K562 (cell line): ENCODE results near the gene E2F3. TPM values are rescaled to one million over a fixed set of nuclear protein-coding genes. Genes with fewer than 3 reads are reported as not detected.

Experiments used
- ATAC-seq: fragments of 200-7000 bp; cut with Tn5 transposase; 3 replicates; pipeline ENCODE4 v1.9.1; 2020; ENCODE audit warnings: moderate library complexity
- BruUV-seq: library from RNA; stranded (reverse); fragments of 400-500 nt; replicated peaks from 2 replicates; lab custom pipeline; 2021; lab: Mats Ljungman, UMichigan
- CTCF ChIA-PET: fragments of 300-600 bp; formaldehyde crosslinking; extraction: SDS; loops from one replicate; lab custom pipeline; 2021; ENCODE audit warnings: low intra/inter-chr PET ratio; lab: Yijun Ruan, JAX
- POLR2A ChIA-PET: fragments of 300-600, 350-650 bp; sonication (Branson Sonifier 250); formaldehyde crosslinking; extraction: SDS; loops from one replicate; lab custom pipeline; 2021; ENCODE audit warnings: antibody characterized with exemption, inconsistent platforms; lab: Yijun Ruan, JAX
- DNase-seq, 4 experiments: peaks; one replicate each; pipeline versions ENCODE4 v3.0.0 to v3.0.0-alpha.2; 2011 to 2018; ENCODE audit warnings: low spot score in 3 of 4, mixed read lengths in 3 of 4; ENCODE audit errors: extremely low read depth in 1 of 4
- FAIRE-seq: peaks from 2 replicates; lab custom pipeline; 2011; peaks lifted over from hg19 to GRCh38; lab: Jason Lieb, UNC
- H2AFZ ChIP-seq: 2 replicates; pipeline ENCODE4 v1.6.0; 2011; ENCODE audit warnings: low read depth, low read length, control low read depth, inconsistent platforms
- H3K27ac ChIP-seq: fragments of 200-600 bp; 3 replicates; pipeline ENCODE4 v1.8.0; 2011; ENCODE audit warnings: low read depth, mild to moderate bottlenecking, control low read depth, inconsistent platforms, low read length, moderate library complexity, mixed read lengths; ENCODE audit errors: extremely low read depth
- H3K27me3 ChIP-seq, 2 experiments: fragments of 300-600 bp in 1 of 2; 2 replicates in 1 of 2; 3 replicates in 1 of 2; pipeline versions ENCODE4 v1.6.0 to v1.8.0; 2011; ENCODE audit warnings: inconsistent platforms in 2 of 2, low read length in 2 of 2, mild to moderate bottlenecking in 1 of 2, mixed read lengths in 1 of 2, moderate library complexity in 1 of 2; ENCODE audit not compliant: control insufficient read depth in 2 of 2, insufficient read depth in 2 of 2
- H3K36me3 ChIP-seq: fragments of 300-600 bp; 3 replicates; pipeline ENCODE4 v1.8.0; 2011; ENCODE audit warnings: mild to moderate bottlenecking, low read length, inconsistent platforms; ENCODE audit not compliant: control insufficient read depth, insufficient read depth
- H3K4me1 ChIP-seq, 2 experiments: fragments of 200-600 bp in 1 of 2; replicated peaks in 1 of 2; 2 replicates in 1 of 2; 3 replicates in 1 of 2; pipeline versions ENCODE4 v1.5.1 to v1.8.0; 2011; ENCODE audit warnings: inconsistent platforms in 2 of 2, low read length in 2 of 2, mild to moderate bottlenecking in 1 of 2, mixed read lengths in 1 of 2, moderate library complexity in 1 of 2; ENCODE audit not compliant: control insufficient read depth in 2 of 2, insufficient read depth in 2 of 2
- H3K4me2 ChIP-seq: 2 replicates; pipeline ENCODE4 v1.6.1; 2011; ENCODE audit warnings: low read length, control low read depth, inconsistent platforms, mixed read lengths; ENCODE audit not compliant: insufficient read depth
- H3K4me3 ChIP-seq: fragments of 200-600 bp; sonication (generic), shearing (Covaris generic); 2 replicates; pipeline ENCODE4 v1.5.1; 2016; ENCODE audit warnings: control low read depth, inconsistent platforms
- H3K79me2 ChIP-seq: fragments of 200-600 bp; 3 replicates; pipeline ENCODE4 v1.8.0; 2011; ENCODE audit warnings: low read length, inconsistent platforms; ENCODE audit not compliant: control insufficient read depth, insufficient read depth
- H3K9ac ChIP-seq, 2 experiments: 2 replicates each; pipeline versions ENCODE4 v1.6.0 to v1.6.1; 2011; ENCODE audit warnings: low read depth in 2 of 2, low read length in 2 of 2, control low read depth in 1 of 2, inconsistent platforms in 1 of 2, mild to moderate bottlenecking in 1 of 2, mixed read lengths in 1 of 2; ENCODE audit not compliant: insufficient read depth in 1 of 2
- H3K9me1 ChIP-seq: one replicate; pipeline ENCODE4 v1.6.0; 2011; ENCODE audit warnings: inconsistent platforms, mild to moderate bottlenecking, low read length, moderate library complexity; ENCODE audit not compliant: control insufficient read depth, insufficient read depth
- H3K9me3 ChIP-seq: replicated peaks from 2 replicates; pipeline ENCODE4 v1.5.1; 2011; ENCODE audit warnings: low read depth, low read length, inconsistent platforms; ENCODE audit not compliant: control insufficient read depth, insufficient read depth
- H4K20me1 ChIP-seq: replicated peaks from 2 replicates; pipeline ENCODE4 v1.6.1; 2011; ENCODE audit warnings: low read length, inconsistent platforms, mixed read lengths; ENCODE audit not compliant: control insufficient read depth, insufficient read depth
- C11orf30 ChIP-seq: fragments of 450-650 bp; IDR thresholded peaks from 2 replicates; pipeline ENCODE4 v1.6.1; 2016; ENCODE audit warnings: low read depth, mild to moderate bottlenecking
- CCAR2 ChIP-seq: fragments of 200-400 bp; formaldehyde crosslinking; IDR thresholded peaks from 2 replicates; pipeline ENCODE4 v1.6.1; 2017; ENCODE audit warnings: mild to moderate bottlenecking, low read depth, low read length
- EP400 ChIP-seq: fragments of 450-650 bp; IDR thresholded peaks from 2 replicates; pipeline ENCODE4 v1.6.1; 2017; ENCODE audit warnings: antibody characterized with exemption, mild to moderate bottlenecking, moderate library complexity
- FUS ChIP-seq: fragments of 200-400 bp; formaldehyde crosslinking; optimal IDR thresholded peaks from 2 replicates; pipeline ENCODE3; 2017; ENCODE audit warnings: low read depth, low read length
- GATA2 ChIP-seq: sonication (generic); formaldehyde crosslinking; IDR thresholded peaks from 2 replicates; pipeline ENCODE4 v1.4.0; 2020; ENCODE audit warnings: mild to moderate bottlenecking, missing genetic modification reagents
- LCOR ChIP-seq: sonication (generic); formaldehyde crosslinking; IDR thresholded peaks from 2 replicates; pipeline ENCODE4 v1.8.0; 2022; ENCODE audit warnings: mild to moderate bottlenecking, missing genetic modification reagents
- MAFF ChIP-seq: IDR thresholded peaks from 2 replicates; pipeline ENCODE4 v1.6.1; 2012; ENCODE audit warnings: low read length, improper control_type of control experiment
- MAFG ChIP-seq: fragments of 450-650 bp; conservative IDR thresholded peaks from 2 replicates; pipeline ENCODE4 v1.6.1; 2016; ENCODE audit warnings: missing genetic modification characterization, missing compliant biosample characterization
- MAFK ChIP-seq: IDR thresholded peaks from 2 replicates; pipeline ENCODE4 v1.6.1; 2011; ENCODE audit warnings: low read length, improper control_type of control experiment
- NCOA6 ChIP-seq: fragments of 450-650 bp; IDR thresholded peaks from 2 replicates; pipeline ENCODE4 v1.6.1; 2017; ENCODE audit warnings: mild to moderate bottlenecking
- PCBP1 ChIP-seq: fragments of 200-400 bp; formaldehyde crosslinking; IDR thresholded peaks from 2 replicates; pipeline ENCODE4 v1.6.1; 2018; ENCODE audit warnings: mild to moderate bottlenecking, low read depth, low read length; ENCODE audit not compliant: poor library complexity, severe bottlenecking
- PHF8 ChIP-seq: fragments of 200-600 bp; sonication (generic); IDR thresholded peaks from 2 replicates; pipeline ENCODE4 v1.6.1; 2012; ENCODE audit warnings: mixed run types, mild to moderate bottlenecking, inconsistent platforms, low read length, moderate library complexity, borderline replicate concordance
- SOX6 ChIP-seq: fragments of 450-650 bp; IDR thresholded peaks from 2 replicates; pipeline ENCODE4 v1.6.1; 2014; ENCODE audit warnings: mild to moderate bottlenecking
- TAL1 ChIP-seq: fragments of 450-650 bp; IDR thresholded peaks from 2 replicates; pipeline ENCODE4 v1.6.1; 2016; ENCODE audit warnings: mild to moderate bottlenecking
- TCF3 ChIP-seq: sonication (generic); formaldehyde crosslinking; IDR thresholded peaks from 2 replicates; pipeline ENCODE4 v1.4.0; 2020; ENCODE audit warnings: mild to moderate bottlenecking, missing genetic modification reagents
- ZNF165 ChIP-seq: fragments of 250-450 bp; sonication (Bioruptor Pico); IDR thresholded peaks from 2 replicates; pipeline ENCODE4 v1.4.0; 2020; ENCODE audit warnings: borderline replicate concordance
- ZNF263 ChIP-seq: sonication (generic); formaldehyde crosslinking; IDR thresholded peaks from 2 replicates; pipeline ENCODE4 v1.8.0; 2022; ENCODE audit warnings: mild to moderate bottlenecking, missing genetic modification reagents, borderline replicate concordance
- ZNF316 ChIP-seq: fragments of 450-650 bp; IDR thresholded peaks from 2 replicates; pipeline ENCODE4 v1.6.1; 2016
- ZNF778 ChIP-seq: fragments of 450-650 bp; formaldehyde crosslinking; IDR thresholded peaks from 2 replicates; pipeline ENCODE4 v1.4.0; 2020; ENCODE audit warnings: mild to moderate bottlenecking, moderate library complexity
- WGBS: fragments of 100-300 bp; shearing (Covaris generic); methylation state at CpG from one replicate; pipeline ENCODE4 v1.1.6; 2016; ENCODE audit warnings: low coverage, mixed read lengths; ENCODE audit not compliant: insufficient coverage; ENCODE audit errors: missing lambda C conversion rate; 5-methylcytosine and 5-hydroxymethylcytosine counted together
- in situ Hi-C: fragments of 300-500 bp; cut with MboI; formaldehyde crosslinking; loops from 4 replicates; pipeline ENCODE4 v1.15.0; 2018; ENCODE audit warnings: inconsistent platforms, mixed read lengths
- intact Hi-C: fragments of 100-400 bp; cut with micrococcal nuclease; formaldehyde crosslinking; loops from 2 replicates; pipeline ENCODE4 v1.14.2; 2022
- polyA plus RNA-seq, 8 experiments: library from polyadenylated mRNA; depleted of rRNA in 4 of 8; stranded (reverse) in 5 of 8; unstranded in 3 of 8; fragments of >200 nt; fragmentation: Nextera tagmentation in 2 of 8; fragmentation: Illumina TruSeq in 1 of 8; extraction: Ambion mirVana in 2 of 8; extraction: Trizol in 1 of 8; gene quantifications; 2 replicates each; pipeline versions ENCODE4 v1.2.1 to v1.2.3, GENCODE V29; 2011 to 2014; ENCODE audit warnings: inconsistent platforms in 1 of 8, missing spikeins in 1 of 8
- total RNA-seq, 7 experiments: library from RNA; depleted of rRNA in 6 of 7; stranded (reverse); fragments of >200 nt in 6 of 7; fragmentation: Illumina TruSeq in 2 of 7; extraction: Trizol in 2 of 7; gene quantifications; 2 replicates each; pipeline versions ENCODE4 v1.2.1 to v1.2.3, GENCODE V29; 2011 to 2021; ENCODE audit warnings: low replicate concordance in 1 of 7
- TF ChIP-seq, protein P1 (sequence below), 3 experiments: fragments of 200-800 bp in 1 of 3; sonication (Bioruptor generic) in 1 of 3; sonication (generic) in 1 of 3; formaldehyde crosslinking in 1 of 3; IDR thresholded peaks; 2 replicates each; pipeline versions ENCODE4 v1.6.1 to v1.8.0; 2016 to 2022; ENCODE audit warnings: mild to moderate bottlenecking in 2 of 3, missing compliant biosample characterization in 2 of 3, missing genetic modification characterization in 2 of 3, missing genetic modification reagents in 1 of 3
- TF ChIP-seq, protein P2 (sequence below): fragments of 450-650 bp; IDR thresholded peaks from 2 replicates; pipeline ENCODE4 v1.6.1; 2016; ENCODE audit warnings: antibody characterized with exemption

The E2F3 gene
- total and polyA plus RNA-seq, 9 of the 15 experiments (the other 6 are each of a cell fraction or from before 2014, with no cell fraction given) = 11.1 to 44.7 (median 27.2) TPM

DNA sequence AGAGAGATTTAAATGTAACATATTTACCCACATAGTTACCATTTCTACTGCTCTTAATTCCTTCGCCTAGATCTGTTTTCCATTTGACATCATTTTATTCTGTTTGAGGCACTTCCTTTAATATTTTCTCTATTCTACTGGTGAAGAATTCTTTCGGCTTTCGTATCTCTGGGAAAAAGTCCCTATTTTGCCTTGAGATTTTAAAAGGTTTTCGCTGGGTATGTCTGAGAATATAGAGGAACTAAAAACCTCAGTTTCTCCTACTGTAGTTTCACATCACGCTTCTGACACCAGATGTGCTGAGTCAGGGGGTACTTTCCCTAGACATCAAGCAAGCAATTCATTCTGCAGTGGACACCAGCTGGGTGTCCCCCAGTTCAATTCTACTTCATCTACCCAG lies 61.7 kb downstream of the E2F3 start:
- ATAC-seq (no peak), FAIRE-seq (no peak), DNase-seq (no peak)
- Histone ChIP-seq H3K4me2 (no peak overlapping the region), H3K27me3 (no peaks in the 10 kb centered on the region), H3K27ac (no peak overlapping the region), H3K36me3 (peaks cover 64% of the 10 kb centered on the region), H3K9me1 (no peaks in the 10 kb centered on the region), H4K20me1 (no peaks in the 10 kb centered on the region), H3K79me2 (peaks cover 95% of the 10 kb centered on the region), H3K4me3 (no peak overlapping the region), H3K4me1 (peaks cover 16 to 27% of the 10 kb centered on the region in 2 experiments), H2AFZ (no peak overlapping the region), H3K9ac (peak overlapping the region in 1 of 2 experiments; percentile 37; a peak in 1 of 4 replicates), H3K9me3 (no peaks in the 10 kb centered on the region)
- WGBS = 83% methylated on average over 5 of the region's 5 CpGs
- intact Hi-C loops = no loop called here
- CTCF ChIA-PET = no interaction called here
- no TSS peak for BruUV-seq
- in situ Hi-C loops = no loop called here
- POLR2A ChIA-PET = interaction anchor here (0.6 to 1.7 kb wide), 4 partner anchors 30 to 74 kb away, joined by 3 to 7 read pairs (median 4); no protein-coding TSS in a partner anchor
- TF ChIP-seq MAFK (peak; percentile 60), ZNF778 (no peak), MAFF (peak; percentile 64), PHF8 (no peak), LCOR (CRISPR knock-in tag) (no peak), PCBP1 (no peak), TCF3 (no peak), NCOA6 (no peak), ZNF263 (no peak), ZNF165 (no peak), EP400 (no peak), MAFG (peak; percentile 68), CCAR2 (no peak), ZNF316 (peak; percentile 91), SOX6 (no peak), TAL1 (no peak), FUS (no peak), C11orf30 (peak; percentile 83), GATA2 (CRISPR knock-in tag) (no peak)
- TF ChIP-seq, protein P1, sequence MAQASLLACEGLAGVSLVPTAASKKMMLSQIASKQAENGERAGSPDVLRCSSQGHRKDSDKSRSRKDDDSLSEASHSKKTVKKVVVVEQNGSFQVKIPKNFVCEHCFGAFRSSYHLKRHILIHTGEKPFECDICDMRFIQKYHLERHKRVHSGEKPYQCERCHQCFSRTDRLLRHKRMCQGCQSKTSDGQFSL (CRISPR knock-in tag; IDR thresholded peaks at IDR 0.05) = no peak
- TF ChIP-seq, protein P1 (tag; IDR thresholded peaks at IDR 0.05) = no peak
- TF ChIP-seq, protein P2, sequence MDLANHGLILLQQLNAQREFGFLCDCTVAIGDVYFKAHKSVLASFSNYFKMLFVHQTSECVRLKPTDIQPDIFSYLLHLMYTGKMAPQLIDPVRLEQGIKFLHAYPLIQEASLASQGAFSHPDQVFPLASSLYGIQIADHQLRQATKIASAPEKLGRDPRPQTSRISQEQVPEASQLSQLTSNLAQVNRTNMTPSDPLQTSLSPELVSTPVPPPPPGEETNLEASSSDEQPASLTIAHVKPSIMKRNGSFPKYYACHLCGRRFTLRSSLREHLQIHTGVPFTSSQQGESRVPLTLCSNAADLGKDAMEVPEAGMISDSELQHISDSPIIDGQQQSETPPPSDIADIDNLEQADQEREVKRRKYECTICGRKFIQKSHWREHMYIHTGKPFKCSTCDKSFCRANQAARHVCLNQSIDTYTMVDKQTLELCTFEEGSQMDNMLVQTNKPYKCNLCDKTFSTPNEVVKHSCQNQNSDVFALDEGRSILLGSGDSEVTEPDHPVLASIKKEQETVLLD = no peak
